Measurements from ENCODE around the gene ARAP1. TPM values are rescaled to one million over a fixed set of nuclear protein-coding genes. Genes with fewer than 3 reads are reported as not detected.

Gene ARAP1
- total RNA-seq, 1 experiment from 2014 or later, result 66.1 TPM

DNA sequence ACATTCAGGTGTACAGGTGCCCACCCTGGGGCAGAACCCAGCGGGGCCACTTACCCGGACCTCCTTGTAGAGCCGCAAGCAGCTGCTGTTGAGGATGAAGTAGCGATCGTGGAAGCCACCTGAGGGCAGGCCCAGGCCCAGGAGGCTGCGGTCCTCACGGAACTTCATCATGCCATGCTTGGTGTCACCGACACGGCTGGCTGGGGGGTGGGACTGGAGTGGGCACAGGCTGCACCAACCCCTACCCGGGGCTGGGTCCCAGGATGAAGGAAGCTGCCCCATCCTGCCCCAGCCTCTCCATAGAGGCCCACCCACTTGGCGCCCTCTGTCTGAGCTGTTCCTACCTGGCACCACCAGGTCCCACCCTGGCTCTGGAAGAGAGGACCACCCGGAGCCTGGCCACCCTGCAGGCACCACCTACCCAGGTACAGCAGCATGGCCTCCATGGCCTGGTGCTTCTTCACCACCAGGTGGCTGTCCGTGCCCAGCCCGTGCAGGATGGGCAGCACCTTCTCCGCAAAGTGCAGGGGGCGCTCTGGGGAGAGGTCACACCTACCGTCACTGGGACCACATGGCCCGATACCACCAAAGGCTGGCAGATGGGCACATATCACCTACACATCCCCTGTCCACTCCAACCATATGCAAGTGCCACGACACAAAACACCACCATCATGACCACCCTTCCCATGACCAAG, 58.8 kb downstream of the ARAP1 start:
- Histone ChIP-seq H3K27me3 (replicated peaks; ENCODE audit: insufficient read depth, low read depth, low read length, poor library complexity) (no peaks in the 10 kb centered on the region), H3K4me3 (ENCODE audit: low read depth, low read length, poor library complexity, severe bottlenecking) (no peak overlapping the region), H3K36me3 (ENCODE audit: insufficient read depth, low read length, poor library complexity, severe bottlenecking) (peaks cover 34% of the 10 kb centered on the region), H3K27ac (ENCODE audit: low read depth, low read length, poor library complexity, severe bottlenecking) (no peak overlapping the region), H3K4me1 (ENCODE audit: insufficient read depth, low read length, poor library complexity, severe bottlenecking) (no peaks in the 10 kb centered on the region), H3K9me3 (ENCODE audit: low read depth, low read length, poor library complexity, severe bottlenecking) (no peaks in the 10 kb centered on the region)
- ChIA-PET CTCF (no interaction called here), POLR2A (ENCODE audit: low non-redundant PET) (no interaction called here)
- BruUV-seq (replicated peaks), result no TSS peak
- intact Hi-C loops (cut with micrococcal nuclease; ENCODE audit: unreplicated experiment), result no loop called here
- TF ChIP-seq, protein P1, sequence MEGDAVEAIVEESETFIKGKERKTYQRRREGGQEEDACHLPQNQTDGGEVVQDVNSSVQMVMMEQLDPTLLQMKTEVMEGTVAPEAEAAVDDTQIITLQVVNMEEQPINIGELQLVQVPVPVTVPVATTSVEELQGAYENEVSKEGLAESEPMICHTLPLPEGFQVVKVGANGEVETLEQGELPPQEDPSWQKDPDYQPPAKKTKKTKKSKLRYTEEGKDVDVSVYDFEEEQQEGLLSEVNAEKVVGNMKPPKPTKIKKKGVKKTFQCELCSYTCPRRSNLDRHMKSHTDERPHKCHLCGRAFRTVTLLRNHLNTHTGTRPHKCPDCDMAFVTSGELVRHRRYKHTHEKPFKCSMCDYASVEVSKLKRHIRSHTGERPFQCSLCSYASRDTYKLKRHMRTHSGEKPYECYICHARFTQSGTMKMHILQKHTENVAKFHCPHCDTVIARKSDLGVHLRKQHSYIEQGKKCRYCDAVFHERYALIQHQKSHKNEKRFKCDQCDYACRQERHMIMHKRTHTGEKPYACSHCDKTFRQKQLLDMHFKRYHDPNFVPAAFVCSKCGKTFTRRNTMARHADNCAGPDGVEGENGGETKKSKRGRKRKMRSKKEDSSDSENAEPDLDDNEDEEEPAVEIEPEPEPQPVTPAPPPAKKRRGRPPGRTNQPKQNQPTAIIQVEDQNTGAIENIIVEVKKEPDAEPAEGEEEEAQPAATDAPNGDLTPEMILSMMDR (conservative IDR thresholded peaks at IDR 0.05; ENCODE audit: low read depth, low read length), result no peak
- no peak for TF ChIP-seq EZH2 (IDR thresholded peaks at IDR 0.05; ENCODE audit: borderline replicate concordance, low read depth, low read length, poor library complexity, severe bottlenecking)
- DNase-seq (ENCODE audit: low spot score), result no peak

DNA sequence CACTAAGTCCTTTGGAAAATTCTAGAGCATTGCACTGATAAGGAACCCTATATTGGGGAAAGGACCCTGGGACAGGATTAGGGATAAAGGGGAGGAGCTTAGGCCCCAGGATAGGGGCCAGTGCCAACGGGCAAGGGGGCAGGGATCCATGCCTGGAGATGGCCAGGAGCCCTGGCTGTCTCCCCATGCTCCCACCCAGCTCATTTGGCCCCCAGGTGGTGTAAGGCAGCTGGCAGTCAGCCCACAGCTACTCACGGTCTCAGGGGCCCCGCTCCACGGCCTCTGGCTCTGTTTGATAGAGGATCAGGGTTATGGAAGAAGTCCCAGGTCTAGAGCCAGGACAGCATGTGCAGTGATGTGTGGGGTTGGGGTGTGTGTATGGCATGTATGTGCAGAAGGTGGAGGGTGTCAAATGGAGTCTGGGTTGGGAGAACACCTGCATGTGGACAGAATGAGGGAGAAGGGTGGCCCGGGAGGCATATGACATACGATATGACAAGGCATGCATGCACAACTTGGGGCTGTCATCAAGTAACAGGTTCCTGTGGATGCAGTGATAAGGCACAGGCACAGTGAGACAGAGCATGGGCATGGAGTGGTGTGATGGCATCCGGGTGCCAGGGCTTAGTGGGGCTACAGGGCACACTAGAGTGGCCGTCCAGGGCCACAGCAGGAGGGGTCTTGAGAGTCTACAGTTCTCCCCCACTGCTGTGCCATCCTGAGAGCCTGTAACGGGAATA, 59.5 kb downstream of the ARAP1 start:
- DNase-seq (ENCODE audit: low spot score), result no peak
- Histone ChIP-seq H3K27ac (ENCODE audit: low read depth, low read length, poor library complexity, severe bottlenecking) (no peak overlapping the region), H3K9me3 (ENCODE audit: low read depth, low read length, poor library complexity, severe bottlenecking) (no peaks in the 10 kb centered on the region), H3K4me1 (ENCODE audit: insufficient read depth, low read length, poor library complexity, severe bottlenecking) (no peaks in the 10 kb centered on the region), H3K4me3 (ENCODE audit: low read depth, low read length, poor library complexity, severe bottlenecking) (no peak overlapping the region), H3K27me3 (replicated peaks; ENCODE audit: insufficient read depth, low read depth, low read length, poor library complexity) (no peaks in the 10 kb centered on the region), H3K36me3 (ENCODE audit: insufficient read depth, low read length, poor library complexity, severe bottlenecking) (peaks cover 34% of the 10 kb centered on the region)
- TF ChIP-seq, protein P1 (conservative IDR thresholded peaks at IDR 0.05; ENCODE audit: low read depth, low read length), result no peak
- TF ChIP-seq EZH2 (IDR thresholded peaks at IDR 0.05; ENCODE audit: borderline replicate concordance, low read depth, low read length, poor library complexity, severe bottlenecking), result no peak
- POLR2A ChIA-PET (ENCODE audit: low non-redundant PET), result no interaction called here
- intact Hi-C loops (cut with micrococcal nuclease; ENCODE audit: unreplicated experiment), result no loop called here
- BruUV-seq (replicated peaks), result no TSS peak
- CTCF ChIA-PET, result no interaction called here

DNA sequence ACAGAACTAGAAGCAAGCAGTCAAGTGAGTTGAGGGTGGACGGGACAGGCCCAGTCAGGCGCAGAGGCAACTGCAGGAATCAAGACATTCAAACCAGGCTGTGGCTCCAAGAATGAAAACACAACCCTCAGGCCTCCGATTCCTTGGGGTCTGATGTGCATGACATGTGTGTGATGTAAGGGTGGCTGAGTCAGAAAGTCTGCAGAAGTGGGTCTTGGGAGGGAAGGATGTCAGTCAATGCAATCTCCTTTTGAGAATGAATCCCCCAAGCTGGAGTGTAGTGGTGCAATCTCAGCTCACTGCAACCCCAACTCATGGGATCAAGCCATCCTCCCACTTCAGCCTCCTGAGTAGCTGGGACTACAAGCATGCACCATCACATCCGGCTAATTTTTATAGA, 62.0 kb downstream of the ARAP1 start:
- no peaks in the 10 kb centered on the region for H3K9me3 ChIP-seq (ENCODE audit: low read depth, low read length, poor library complexity, severe bottlenecking)
- H3K36me3 ChIP-seq (ENCODE audit: insufficient read depth, low read length, poor library complexity, severe bottlenecking), result peaks cover 14% of the 10 kb centered on the region
- POLR2A ChIA-PET (ENCODE audit: low non-redundant PET), result no interaction called here
- H3K4me3 ChIP-seq (ENCODE audit: low read depth, low read length, poor library complexity, severe bottlenecking), result no peak overlapping the region
- intact Hi-C loops (cut with micrococcal nuclease; ENCODE audit: unreplicated experiment), result no loop called here
- CTCF ChIA-PET, result no interaction called here
- no TSS peak for BruUV-seq (replicated peaks)
- no peak for TF ChIP-seq EZH2 (IDR thresholded peaks at IDR 0.05; ENCODE audit: borderline replicate concordance, low read depth, low read length, poor library complexity, severe bottlenecking)
- TF ChIP-seq, protein P1 (conservative IDR thresholded peaks at IDR 0.05; ENCODE audit: low read depth, low read length), result no peak
- no peak overlapping the region for H3K27ac ChIP-seq (ENCODE audit: low read depth, low read length, poor library complexity, severe bottlenecking)
- DNase-seq (ENCODE audit: low spot score), result no peak
- no peaks in the 10 kb centered on the region for H3K4me1 ChIP-seq (ENCODE audit: insufficient read depth, low read length, poor library complexity, severe bottlenecking)
- no peaks in the 10 kb centered on the region for H3K27me3 ChIP-seq (replicated peaks; ENCODE audit: insufficient read depth, low read depth, low read length, poor library complexity)

Measured in A673 (cell line).